Measurements from ENCODE around the gene FSIP1. TPM values are rescaled to one million over a fixed set of nuclear protein-coding genes. Genes with fewer than 3 reads are reported as not detected.

FSIP1 gene
- total and polyA plus RNA-seq, 9 of the 15 experiments (the other 6 are each of a cell fraction or from before 2014, with no cell fraction given), result 0.07 to 0.51 (median 0.29) TPM

DNA sequence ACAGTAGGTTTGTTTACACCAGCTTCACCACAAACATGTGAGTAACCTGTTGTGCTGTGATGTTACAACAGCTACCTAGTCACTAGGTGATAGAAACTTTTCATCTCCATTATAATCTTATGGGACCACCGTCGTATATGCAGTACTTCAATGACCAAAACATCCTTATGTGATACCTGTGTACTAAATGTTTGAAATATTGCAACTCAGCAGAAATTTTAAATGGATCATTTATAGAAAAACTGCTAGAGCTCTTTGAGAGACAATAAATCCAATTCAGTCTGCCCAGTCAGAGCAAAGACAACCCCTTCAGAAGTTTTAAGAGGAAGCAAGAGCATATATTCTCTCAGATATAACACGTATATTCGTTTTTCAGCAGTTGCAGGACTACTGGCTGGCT is 128.3 kb downstream of the FSIP1 start (continued):
- TF ChIP-seq, protein P1, sequence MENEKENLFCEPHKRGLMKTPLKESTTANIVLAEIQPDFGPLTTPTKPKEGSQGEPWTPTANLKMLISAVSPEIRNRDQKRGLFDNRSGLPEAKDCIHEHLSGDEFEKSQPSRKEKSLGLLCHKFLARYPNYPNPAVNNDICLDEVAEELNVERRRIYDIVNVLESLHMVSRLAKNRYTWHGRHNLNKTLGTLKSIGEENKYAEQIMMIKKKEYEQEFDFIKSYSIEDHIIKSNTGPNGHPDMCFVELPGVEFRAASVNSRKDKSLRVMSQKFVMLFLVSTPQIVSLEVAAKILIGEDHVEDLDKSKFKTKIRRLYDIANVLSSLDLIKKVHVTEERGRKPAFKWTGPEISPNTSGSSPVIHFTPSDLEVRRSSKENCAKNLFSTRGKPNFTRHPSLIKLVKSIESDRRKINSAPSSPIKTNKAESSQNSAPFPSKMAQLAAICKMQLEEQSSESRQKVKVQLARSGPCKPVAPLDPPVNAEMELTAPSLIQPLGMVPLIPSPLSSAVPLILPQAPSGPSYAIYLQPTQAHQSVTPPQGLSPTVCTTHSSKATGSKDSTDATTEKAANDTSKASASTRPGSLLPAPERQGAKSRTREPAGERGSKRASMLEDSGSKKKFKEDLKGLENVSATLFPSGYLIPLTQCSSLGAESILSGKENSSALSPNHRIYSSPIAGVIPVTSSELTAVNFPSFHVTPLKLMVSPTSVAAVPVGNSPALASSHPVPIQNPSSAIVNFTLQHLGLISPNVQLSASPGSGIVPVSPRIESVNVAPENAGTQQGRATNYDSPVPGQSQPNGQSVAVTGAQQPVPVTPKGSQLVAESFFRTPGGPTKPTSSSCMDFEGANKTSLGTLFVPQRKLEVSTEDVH (IDR thresholded peaks at IDR 0.05; ENCODE audit: low read depth, partially characterized antibody), result no peak
- TF ChIP-seq RBM22 (IDR thresholded peaks at IDR 0.05; ENCODE audit: low read depth, low read length, poor library complexity, severe bottlenecking) (no peak), TEAD1 (CRISPR knock-in tag; IDR thresholded peaks at IDR 0.05) (no peak), TOE1 (IDR thresholded peaks at IDR 0.05; ENCODE audit: borderline replicate concordance) (no peak), TOE1 (CRISPR knock-in tag; IDR thresholded peaks at IDR 0.05; ENCODE audit: borderline replicate concordance, low read depth) (no peak), NCOR1 (IDR thresholded peaks at IDR 0.05) (no peak), RBM25 (IDR thresholded peaks at IDR 0.05; ENCODE audit: low read depth, low read length, severe bottlenecking) (no peak), ETV1 (tag; conservative IDR thresholded peaks at IDR 0.05; ENCODE audit: low read depth) (no peak), NFXL1 (CRISPR knock-in tag; IDR thresholded peaks at IDR 0.05) (no peak), C11orf30 (IDR thresholded peaks at IDR 0.05; ENCODE audit: low read depth) (peak; percentile 83), HDGF (IDR thresholded peaks at IDR 0.05) (no peak), CREB1 (IDR thresholded peaks at IDR 0.05) (no peak), CREB1 (CRISPR knock-in tag; IDR thresholded peaks at IDR 0.05) (no peak), ZNF41 (CRISPR knock-in tag; conservative IDR thresholded peaks at IDR 0.05) (no peak), MAFF (IDR thresholded peaks at IDR 0.05; ENCODE audit: low read length) (peak; percentile 84), ZNF316 (IDR thresholded peaks at IDR 0.05) (peak; percentile 89), ERF (CRISPR knock-in tag; IDR thresholded peaks at IDR 0.05) (no peak), PURB (CRISPR knock-in tag; IDR thresholded peaks at IDR 0.05; ENCODE audit: low read depth) (no peak), NCOA6 (IDR thresholded peaks at IDR 0.05) (no peak), MEF2A (IDR thresholded peaks at IDR 0.05; ENCODE audit: control insufficient read depth, low read depth, low read length) (no peak)
- TF ChIP-seq, protein P2, sequence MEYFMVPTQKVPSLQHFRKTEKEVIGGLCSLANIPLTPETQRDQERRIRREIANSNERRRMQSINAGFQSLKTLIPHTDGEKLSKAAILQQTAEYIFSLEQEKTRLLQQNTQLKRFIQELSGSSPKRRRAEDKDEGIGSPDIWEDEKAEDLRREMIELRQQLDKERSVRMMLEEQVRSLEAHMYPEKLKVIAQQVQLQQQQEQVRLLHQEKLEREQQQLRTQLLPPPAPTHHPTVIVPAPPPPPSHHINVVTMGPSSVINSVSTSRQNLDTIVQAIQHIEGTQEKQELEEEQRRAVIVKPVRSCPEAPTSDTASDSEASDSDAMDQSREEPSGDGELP (CRISPR knock-in tag; IDR thresholded peaks at IDR 0.05; ENCODE audit: borderline replicate concordance), result no peak

Measured in K562 (cell line).